NCI-H1048 (cell line): ENCODE data around the gene RMND5B.

Source experiments
- DNase-seq: peaks from one replicate; lab custom pipeline; 2025; lab: John Stamatoyannopoulos, UW

Gene RMND5B

DNA sequence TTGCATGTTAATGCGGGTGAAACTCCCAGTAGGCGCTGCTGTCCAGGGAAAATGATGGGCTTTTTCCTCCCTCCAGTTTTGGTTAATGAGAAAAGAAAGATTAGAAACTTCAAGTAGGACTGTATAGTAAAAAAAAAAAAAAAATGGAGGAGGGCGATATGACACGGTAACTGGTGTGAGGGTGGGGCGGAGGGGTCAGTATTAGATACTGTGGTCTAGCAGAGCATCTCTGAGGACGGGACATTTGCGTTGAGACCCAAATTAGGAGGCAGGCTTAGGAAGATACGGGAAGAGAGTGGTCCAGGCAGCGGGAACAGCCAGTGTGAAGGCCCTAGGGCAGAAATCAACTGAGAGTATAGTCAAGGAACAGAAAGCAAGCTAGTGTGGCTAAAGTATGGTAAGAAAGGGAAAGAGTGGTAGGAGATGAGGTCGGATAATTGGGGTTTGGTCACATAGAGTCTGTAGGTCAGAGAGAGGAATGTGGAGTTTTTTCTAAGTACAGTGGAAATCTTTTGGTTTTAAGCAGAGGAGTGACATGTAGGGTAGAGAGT lies 707 bp downstream of the RMND5B start:
- DNase-seq: no peak

- no peak for DNase-seq
These were observed 6.2 kb downstream of the RMND5B start for GRCh38 chr5:178136990-178137389.

- DNase-seq: no peak
These were observed 7.2 kb downstream of the RMND5B start for GRCh38 chr5:178137991-178138390.

DNA sequence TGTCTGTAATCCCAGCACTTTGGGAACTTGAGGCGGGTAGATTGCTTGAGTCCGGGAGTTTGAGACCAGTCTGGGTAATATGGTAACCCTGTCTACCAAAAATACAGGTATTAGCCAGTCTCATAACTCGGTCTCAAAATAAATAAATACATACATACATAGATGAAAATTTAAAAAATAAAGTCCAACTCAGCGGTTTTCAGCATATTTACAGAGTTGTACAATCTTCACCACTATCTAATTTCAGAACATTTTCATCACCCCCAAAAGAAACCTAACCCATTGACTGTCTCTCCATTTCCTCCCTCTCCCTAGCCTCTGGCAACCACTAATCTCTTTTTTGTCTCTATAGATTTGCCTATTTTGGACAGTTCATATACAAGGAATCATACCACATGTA lies 10.7 kb downstream of the RMND5B start:
- no peak for DNase-seq

GRCh38 chr5:178142642-178143041 lies 11.8 kb downstream of the RMND5B start:
- DNase-seq: no peak

- no peak for DNase-seq
These were observed 12.4 kb downstream of the RMND5B start for GRCh38 chr5:178143246-178143645.

GRCh38 chr5:178143901-178144300 lies 13.1 kb downstream of the RMND5B start:
- no peak for DNase-seq

GRCh38 chr5:178145965-178146820 lies 15.4 kb downstream of the RMND5B start:
- no peak for DNase-seq

- DNase-seq: no peak
These were observed 16.6 kb downstream of the RMND5B start for GRCh38 chr5:178147406-178147805.

DNA sequence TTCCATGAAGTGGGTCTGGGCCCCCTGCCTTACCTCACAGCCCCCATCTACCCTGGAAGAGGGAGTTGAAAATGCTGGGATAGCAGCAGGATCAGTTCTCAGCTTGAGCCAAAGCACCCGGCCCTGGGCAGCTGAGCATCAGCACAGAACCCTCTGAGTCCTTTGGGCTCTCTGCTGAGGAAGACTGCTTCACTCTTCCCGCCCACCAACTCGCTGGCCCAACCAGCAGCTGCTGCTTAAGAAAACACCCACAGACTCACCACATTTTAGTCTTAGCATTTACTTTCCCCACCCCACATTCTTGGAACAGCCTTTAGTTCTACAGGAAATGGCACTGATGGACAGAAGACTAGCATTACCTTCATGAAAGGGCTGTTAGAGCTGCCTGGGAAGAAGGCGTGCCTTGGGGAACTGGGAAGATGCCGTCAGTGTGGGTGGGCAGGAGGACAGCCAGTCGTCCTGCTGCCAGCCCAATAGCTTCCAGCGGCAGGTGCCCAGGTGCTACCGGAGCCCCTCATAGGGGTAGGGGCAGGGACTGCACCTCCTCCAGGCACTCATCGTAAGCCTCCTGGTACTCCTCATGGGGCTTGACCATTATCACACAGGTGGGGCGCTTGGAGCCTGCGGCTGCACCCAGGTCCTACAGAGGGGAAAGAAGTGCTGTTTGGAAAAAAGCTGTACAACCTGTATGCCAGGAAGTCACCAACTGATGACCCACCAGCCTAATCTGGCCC lies 18.6 kb downstream of the RMND5B start:
- DNase-seq: no peak

DNA sequence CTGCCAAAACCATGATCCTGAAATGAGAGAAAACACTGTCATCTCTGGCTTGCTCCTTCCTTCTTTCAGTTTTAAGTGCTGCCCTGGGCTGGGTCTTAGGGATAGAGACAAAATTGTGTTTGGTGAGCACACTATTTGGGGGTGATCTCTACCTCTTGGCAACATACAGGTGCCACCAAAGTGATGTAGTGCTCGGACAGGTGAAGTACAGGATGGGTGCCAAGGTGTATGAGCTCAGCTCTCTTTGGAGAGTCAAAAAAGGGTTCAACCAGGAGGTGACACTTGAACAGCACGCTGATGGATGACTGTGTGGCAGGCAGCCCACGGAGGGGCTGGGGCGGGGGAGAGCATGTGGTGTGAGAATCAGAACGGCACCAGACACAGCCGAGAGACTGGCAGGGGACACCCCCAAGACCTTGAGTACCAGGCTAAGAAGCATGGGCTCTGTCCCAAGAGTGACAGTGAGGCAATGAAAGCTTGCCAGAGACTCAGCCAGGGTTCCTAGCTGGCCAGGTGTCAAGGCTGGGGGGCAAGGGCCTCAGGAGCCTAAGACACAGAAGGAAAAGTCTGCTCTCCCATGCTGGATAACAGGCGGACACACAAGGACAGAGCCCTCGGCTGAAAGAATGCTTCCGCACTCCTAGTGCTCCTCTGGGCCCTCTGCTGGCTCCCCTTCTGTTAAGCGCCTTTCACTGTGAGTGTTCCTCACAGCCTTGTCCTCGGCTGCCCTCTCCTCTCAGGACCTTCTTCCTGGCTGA lies 20.3 kb downstream of the RMND5B start:
- DNase-seq: no peak

DNA sequence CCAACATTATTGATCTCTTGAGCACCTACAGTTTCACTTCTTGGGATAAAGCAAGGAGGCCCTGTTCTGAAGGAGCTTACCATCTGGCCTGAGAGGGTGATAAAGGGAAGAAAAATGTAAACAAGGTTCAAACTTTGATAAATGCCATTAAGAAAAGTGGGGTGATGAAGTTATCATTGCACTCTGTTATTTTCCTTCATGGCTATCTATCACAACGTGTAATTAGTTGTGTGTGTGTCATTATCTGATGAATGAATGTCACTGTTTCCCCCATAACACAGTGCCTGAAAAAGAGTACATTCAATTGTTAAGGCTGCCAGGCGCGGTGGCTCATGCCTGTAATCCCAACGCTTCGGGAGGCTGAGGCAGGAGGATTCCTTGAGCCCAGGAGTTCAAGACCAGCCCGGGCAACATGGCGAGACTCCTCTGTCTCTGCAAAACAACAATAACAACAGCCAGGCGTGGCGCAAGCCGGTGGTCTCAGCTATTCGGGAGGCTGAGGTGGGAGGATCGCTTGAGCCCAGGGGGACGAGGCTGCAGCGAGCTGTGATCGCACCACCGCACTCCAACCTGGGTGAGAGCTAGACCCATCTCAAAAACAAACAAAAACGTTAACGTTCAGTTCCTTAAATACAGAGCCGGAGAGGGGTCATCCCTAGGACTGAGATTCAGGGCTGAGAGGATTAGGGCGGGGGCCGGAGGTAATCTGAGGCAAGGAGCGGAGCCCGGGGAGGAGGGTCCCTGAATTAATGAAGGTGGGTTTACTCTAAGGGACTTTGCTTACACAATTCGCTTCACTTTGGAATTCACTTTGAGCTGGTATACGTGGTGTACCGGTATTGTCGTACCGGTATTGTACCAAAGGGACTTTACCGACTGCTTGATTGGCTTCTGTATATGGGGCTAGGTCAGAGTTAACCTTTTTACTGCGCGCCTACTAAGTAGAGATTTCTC lies 22.0 kb downstream of the RMND5B start:
- no peak for DNase-seq

DNA sequence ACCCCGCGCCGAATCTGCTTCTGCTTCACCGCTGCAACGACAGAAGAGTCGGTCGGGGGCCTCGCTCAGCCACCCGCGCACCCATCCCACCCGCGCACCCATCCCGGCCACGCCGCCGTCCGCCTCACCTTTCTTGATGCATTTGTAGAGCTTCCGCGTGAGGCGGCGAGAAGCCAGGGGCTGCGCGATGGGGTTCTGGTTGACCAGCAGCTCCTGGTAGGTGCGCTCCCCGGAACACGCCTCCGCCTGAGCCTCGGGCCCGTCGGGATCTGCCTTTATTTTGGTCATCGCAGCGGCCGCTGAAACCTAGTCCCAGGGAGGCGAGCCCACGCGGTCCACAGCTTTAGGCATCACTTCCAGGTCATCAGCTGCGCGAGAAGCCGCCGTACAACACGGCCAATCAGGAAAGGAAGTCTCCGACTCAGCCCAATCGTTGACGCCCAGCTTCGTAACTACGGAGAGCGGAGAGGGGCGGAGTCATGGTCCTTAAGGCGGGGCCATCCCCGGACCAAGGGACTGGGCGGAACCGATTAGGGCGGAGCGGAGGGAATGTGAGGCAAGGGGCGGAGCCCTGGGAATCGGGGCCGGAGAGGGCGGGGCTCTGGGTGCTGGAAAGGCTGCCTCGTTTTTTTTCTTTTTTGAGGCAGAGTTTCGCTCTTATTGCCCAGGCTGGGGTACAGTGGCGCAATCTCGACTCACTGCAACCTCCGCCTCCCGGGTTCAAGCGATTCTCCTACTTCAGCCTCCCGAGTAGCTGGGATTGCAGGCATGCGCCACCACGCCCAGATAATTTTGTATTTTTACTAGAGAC lies 22.9 kb downstream of the RMND5B start, which contains the start of gene NHP2:
Gene NHP2, minus strand, starts transcription at position 356 of the 811 bp plus-strand sequence. Its CDS starts 68 bp downstream, at position 288.
- peak; percentile 94 for DNase-seq

DNA sequence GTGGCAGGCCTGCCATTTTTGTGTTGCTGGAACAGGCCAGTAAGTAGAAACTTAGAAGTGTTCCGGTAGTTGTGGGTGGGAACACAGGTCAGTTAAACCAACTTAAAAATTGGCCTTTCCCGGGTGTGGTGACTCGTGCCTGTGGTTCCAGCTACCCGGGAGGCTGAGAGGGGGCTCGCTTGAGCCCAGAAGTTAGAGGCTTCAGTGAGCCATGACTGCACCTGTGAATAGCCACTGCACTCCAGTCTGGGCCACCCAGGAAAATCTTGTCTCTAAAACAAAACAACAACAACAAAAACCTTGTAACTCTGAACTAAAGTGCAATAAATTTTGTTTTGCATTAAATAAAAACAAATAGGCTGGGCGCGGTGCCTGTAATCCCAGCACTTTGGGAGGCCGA lies 24.3 kb downstream of the RMND5B start:
- DNase-seq: no peak

DNA sequence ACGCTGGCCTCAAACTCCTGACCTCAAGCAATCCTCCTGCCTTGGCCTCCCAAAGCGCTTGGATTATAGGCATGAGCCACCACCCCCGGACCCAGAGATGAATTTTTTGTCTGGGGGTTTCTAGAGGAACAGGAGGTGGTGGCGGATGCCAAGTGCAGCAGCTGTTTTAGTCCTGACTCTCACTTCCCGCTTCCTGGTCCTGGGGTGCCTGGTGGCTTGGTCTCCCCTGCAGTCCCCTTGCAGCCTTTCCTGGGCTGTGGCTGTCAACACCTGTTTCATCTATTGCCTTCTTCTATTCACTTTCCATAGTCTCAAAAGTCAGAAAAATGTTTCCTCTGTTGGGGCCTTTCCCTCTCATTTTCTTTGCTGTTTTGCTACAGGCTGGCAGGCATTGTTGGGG lies 29.4 kb downstream of the RMND5B start:
- DNase-seq: no peak

- no peak for DNase-seq
These were observed 31.7 kb downstream of the RMND5B start for GRCh38 chr5:178162481-178162880.

DNA sequence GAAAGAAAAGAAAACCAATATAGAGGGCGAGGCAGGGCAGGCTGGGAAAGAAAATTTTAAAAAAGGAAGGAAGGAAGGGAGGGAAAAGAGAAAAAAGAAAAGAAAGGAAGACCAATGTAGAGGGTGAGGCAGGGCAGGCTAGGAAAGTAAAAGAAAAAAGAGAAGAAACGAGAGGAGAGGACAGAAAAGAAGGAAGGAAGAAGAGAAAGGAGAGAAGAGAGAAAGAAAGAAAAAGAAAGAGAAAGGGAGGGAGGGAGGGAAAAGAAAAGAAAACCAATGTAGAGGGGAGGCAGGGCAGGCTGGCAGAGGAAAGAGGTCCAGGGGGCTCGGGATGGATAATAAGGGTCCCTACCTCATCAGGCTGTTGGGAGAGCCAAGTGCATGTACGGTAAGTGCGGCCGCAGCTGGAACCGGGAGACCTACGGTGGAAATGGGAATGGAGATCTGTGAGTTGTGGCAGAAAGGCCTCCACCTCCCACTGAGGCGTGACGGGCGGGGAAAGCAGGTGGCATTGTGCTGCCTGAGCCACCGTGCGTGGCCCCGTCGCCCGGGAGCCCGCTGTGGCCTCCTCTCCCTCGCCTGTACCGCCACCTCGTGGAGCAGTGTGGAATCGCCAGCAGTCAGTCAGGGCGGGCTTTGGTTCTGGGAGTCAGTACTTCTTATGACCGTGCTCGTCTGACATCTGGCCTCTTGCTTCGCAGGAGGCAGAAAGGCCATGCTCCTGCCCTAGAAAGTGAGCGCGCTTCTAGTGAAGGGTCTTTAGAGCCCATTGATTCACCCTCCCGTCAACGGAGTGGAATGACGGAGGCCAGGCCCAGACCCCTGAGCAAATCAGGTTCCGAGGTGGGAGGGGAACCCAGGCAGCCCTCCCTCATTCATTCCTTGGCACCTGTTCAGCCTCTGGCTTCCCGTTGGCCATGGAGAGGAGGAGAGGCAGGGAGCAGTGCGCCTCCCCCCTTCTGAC lies 33.2 kb downstream of the RMND5B start:
- DNase-seq: peak; percentile 69

GRCh38 chr5:178165581-178165980 lies 34.8 kb downstream of the RMND5B start:
- no peak for DNase-seq

DNA sequence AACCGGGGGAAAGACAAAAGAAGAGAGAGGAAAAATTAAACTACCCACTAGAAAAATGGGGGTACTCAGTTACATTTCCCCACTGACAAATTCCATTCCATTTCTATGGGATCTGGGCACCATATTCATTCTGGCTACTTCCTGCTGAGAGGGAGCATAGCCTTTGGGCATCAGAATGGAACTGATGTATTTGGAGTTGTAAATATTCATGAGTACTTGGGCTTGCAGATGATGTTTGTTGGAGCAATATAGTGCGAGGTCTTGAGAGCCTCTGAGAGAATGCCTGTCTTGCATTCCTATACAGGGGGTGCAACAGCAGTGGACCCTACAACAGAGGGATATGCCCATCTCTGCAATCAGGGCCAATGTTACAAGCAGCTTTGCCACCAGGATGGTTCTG lies 39.6 kb downstream of the RMND5B start:
- no peak for DNase-seq
